ENCODE measurements around the gene ACMSD.

- TF ChIP-seq EZH2 (IDR thresholded peaks at IDR 0.05; ENCODE audit: borderline replicate concordance, insufficient read depth, low read length, poor library complexity, severe bottlenecking) (no peak), POLR2AphosphoS5 (IDR thresholded peaks at IDR 0.05) (no peak), CTCF (IDR thresholded peaks at IDR 0.05; ENCODE audit: poor library complexity, severe bottlenecking) (no peak)
Observed at GRCh38 chr2:134863446-134863845, 25.0 kb downstream of the ACMSD start.

All from neural cell (in vitro differentiated cells).